Measurements from ENCODE around the gene ITGA11.

Gene ITGA11

GRCh38 chr15:68259883-68260282 lies 172.1 kb downstream of the ITGA11 start:
- no peak for DNase-seq

GRCh38 chr15:68258692-68259091 lies 173.3 kb downstream of the ITGA11 start:
- no peak for DNase-seq

GRCh38 chr15:68256675-68257450 lies 175.1 kb downstream of the ITGA11 start:
- peak; percentile 41 for DNase-seq

GRCh38 chr15:68252925-68253534 lies 178.9 kb downstream of the ITGA11 start:
- DNase-seq = peak; percentile 11

- no peak for DNase-seq
Measured at GRCh38 chr15:68249058-68249713, 182.8 kb downstream of the ITGA11 start.

All from stimulated activated naive CD4-positive, alpha-beta T cell treated with Interleukin-2 at 50 U/mL for 16 hours (primary cell).